BLaER1 treated with 17β-estradiol and CSF1 and Interleukin-3, amounts not matched to agents 10 nM and 100 nM (cell line): ENCODE data around the gene FAT3.

ENCODE experiments used
- H3K27ac ChIP-seq, 11 experiments: shearing (Covaris generic); formaldehyde crosslinking; 2 replicates each; pipeline ENCODE4 v1.8.1; 2022
- H3K27me3 ChIP-seq, 11 experiments: shearing (Covaris generic); formaldehyde crosslinking; 2 replicates each; pipeline ENCODE4 v1.8.1; 2022
- H3K36me3 ChIP-seq, 11 experiments: shearing (Covaris generic); formaldehyde crosslinking; 2 replicates each; pipeline ENCODE4 v1.8.1; 2022
- H3K4me1 ChIP-seq, 10 experiments: shearing (Covaris generic); formaldehyde crosslinking; 2 replicates each; pipeline ENCODE4 v1.8.1; 2022
- H3K4me2 ChIP-seq, 11 experiments: shearing (Covaris generic); formaldehyde crosslinking; 2 replicates each; pipeline ENCODE4 v1.8.1; 2022
- H3K4me3 ChIP-seq, 10 experiments: shearing (Covaris generic); formaldehyde crosslinking; 2 replicates each; pipeline ENCODE4 v1.8.1; 2022
- H3K9ac ChIP-seq, 11 experiments: shearing (Covaris generic); formaldehyde crosslinking; 2 replicates each; pipeline ENCODE4 v1.8.1; 2022
- H3K9me3 ChIP-seq, 11 experiments: shearing (Covaris generic); formaldehyde crosslinking; replicated peaks in 1 of 11; 2 replicates each; pipeline ENCODE4 v1.8.1; 2022
- H4K20me1 ChIP-seq, 11 experiments: shearing (Covaris generic); formaldehyde crosslinking; 2 replicates each; pipeline ENCODE4 v1.8.1; 2022
- Cebpa-rat ChIP-seq, 11 experiments: shearing (Covaris generic); IDR thresholded peaks; 2 replicates each; pipeline ENCODE4 v1.8.1; 2022

FAT3 gene

GRCh38 chr11:92226331-92227229, 2.0 kb downstream of the FAT3 start:
- H3K4me3 ChIP-seq, result no peak overlapping the region
- H3K4me1 ChIP-seq, result no peaks in the 10 kb centered on the region
- H3K27me3 ChIP-seq, result no peaks in the 10 kb centered on the region
- H3K9me3 ChIP-seq, result peaks cover 30 to 39% (median 31%) of the 10 kb centered on the region in 11 experiments
- no peak for TF ChIP-seq Cebpa-rat (IDR thresholded peaks at IDR 0.05)
- H4K20me1 ChIP-seq, result no peaks in the 10 kb centered on the region
- no peak overlapping the region for H3K27ac ChIP-seq
- H3K36me3 ChIP-seq, result no peaks in the 10 kb centered on the region
- no peak overlapping the region for H3K9ac ChIP-seq
- no peak overlapping the region for H3K4me2 ChIP-seq

- TF ChIP-seq Cebpa-rat (IDR thresholded peaks at IDR 0.05), result no peak
- H4K20me1 ChIP-seq, result no peaks in the 10 kb centered on the region
- no peak overlapping the region for H3K9ac ChIP-seq
- H3K27ac ChIP-seq, result no peak overlapping the region
- no peak overlapping the region for H3K4me3 ChIP-seq
- H3K4me1 ChIP-seq, result no peaks in the 10 kb centered on the region
- H3K9me3 ChIP-seq, result peaks cover 30 to 39% (median 31%) of the 10 kb centered on the region in 11 experiments
- H3K36me3 ChIP-seq, result no peaks in the 10 kb centered on the region
- no peaks in the 10 kb centered on the region for H3K27me3 ChIP-seq
- no peak overlapping the region for H3K4me2 ChIP-seq
Observed at GRCh38 chr11:92227230-92227814, 2.7 kb downstream of the FAT3 start.

- peaks cover 30 to 35% (median 31%) of the 10 kb centered on the region in 11 experiments for H3K9me3 ChIP-seq
- no peaks in the 10 kb centered on the region for H3K36me3 ChIP-seq
- no peak overlapping the region for H3K9ac ChIP-seq
- no peaks in the 10 kb centered on the region for H4K20me1 ChIP-seq
- no peak overlapping the region for H3K4me2 ChIP-seq
- no peak overlapping the region for H3K4me3 ChIP-seq
- H3K4me1 ChIP-seq, result no peaks in the 10 kb centered on the region
- H3K27me3 ChIP-seq, result no peaks in the 10 kb centered on the region
- no peak for TF ChIP-seq Cebpa-rat (IDR thresholded peaks at IDR 0.05)
- no peak overlapping the region for H3K27ac ChIP-seq
Observed at GRCh38 chr11:92227959-92228935, 3.6 kb downstream of the FAT3 start.

- no peaks in the 10 kb centered on the region for H4K20me1 ChIP-seq
- no peaks in the 10 kb centered on the region for H3K36me3 ChIP-seq
- no peak overlapping the region for H3K4me3 ChIP-seq
- no peak for TF ChIP-seq Cebpa-rat (IDR thresholded peaks at IDR 0.05)
- H3K27ac ChIP-seq, result no peak overlapping the region
- H3K9ac ChIP-seq, result no peak overlapping the region
- no peak overlapping the region for H3K4me2 ChIP-seq
- H3K4me1 ChIP-seq, result no peaks in the 10 kb centered on the region
- no peaks in the 10 kb centered on the region for H3K27me3 ChIP-seq
- no peaks in the 10 kb centered on the region for H3K9me3 ChIP-seq
Observed at GRCh38 chr11:92236856-92237255, 12.2 kb downstream of the FAT3 start.

- no peak overlapping the region for H3K4me3 ChIP-seq
- no peak overlapping the region for H3K27ac ChIP-seq
- no peak for TF ChIP-seq Cebpa-rat (IDR thresholded peaks at IDR 0.05)
- H3K4me1 ChIP-seq, result no peaks in the 10 kb centered on the region
- H3K9me3 ChIP-seq, result peaks cover 0 to 7% (median 0%) of the 10 kb centered on the region in 11 experiments; a peak in 1 of 22 replicates
- no peak overlapping the region for H3K9ac ChIP-seq
- no peaks in the 10 kb centered on the region for H3K36me3 ChIP-seq
- H3K4me2 ChIP-seq, result no peak overlapping the region
- H4K20me1 ChIP-seq, result no peaks in the 10 kb centered on the region
- H3K27me3 ChIP-seq, result no peaks in the 10 kb centered on the region
Observed at GRCh38 chr11:92240916-92241315, 16.3 kb downstream of the FAT3 start.

- H3K27me3 ChIP-seq, result no peaks in the 10 kb centered on the region
- H3K9ac ChIP-seq, result no peak overlapping the region
- no peak overlapping the region for H3K4me2 ChIP-seq
- H3K36me3 ChIP-seq, result no peaks in the 10 kb centered on the region
- no peak overlapping the region for H3K4me3 ChIP-seq
- no peak for TF ChIP-seq Cebpa-rat (IDR thresholded peaks at IDR 0.05)
- peaks cover 0 to 7% (median 0%) of the 10 kb centered on the region in 11 experiments; a peak in 1 of 22 replicates for H3K9me3 ChIP-seq
- no peak overlapping the region for H3K27ac ChIP-seq
- no peaks in the 10 kb centered on the region for H3K4me1 ChIP-seq
- H4K20me1 ChIP-seq, result no peaks in the 10 kb centered on the region
Observed at GRCh38 chr11:92245700-92246271, 21.2 kb downstream of the FAT3 start.

GRCh38 chr11:92246630-92247029, 22.0 kb downstream of the FAT3 start:
- Histone ChIP-seq H3K4me2 (no peak overlapping the region), H3K27me3 (no peaks in the 10 kb centered on the region), H3K27ac (no peak overlapping the region), H3K4me1 (no peaks in the 10 kb centered on the region), H4K20me1 (no peaks in the 10 kb centered on the region), H3K9ac (no peak overlapping the region), H3K9me3 (peaks cover 0 to 7% (median 0%) of the 10 kb centered on the region in 11 experiments; a peak in 1 of 22 replicates), H3K4me3 (no peak overlapping the region), H3K36me3 (no peaks in the 10 kb centered on the region)
- no peak for TF ChIP-seq Cebpa-rat (IDR thresholded peaks at IDR 0.05)

- H3K4me2 ChIP-seq, result no peak overlapping the region
- H3K27ac ChIP-seq, result no peak overlapping the region
- H4K20me1 ChIP-seq, result no peaks in the 10 kb centered on the region
- no peak for TF ChIP-seq Cebpa-rat (IDR thresholded peaks at IDR 0.05)
- H3K9ac ChIP-seq, result no peak overlapping the region
- peaks cover 0 to 7% (median 0%) of the 10 kb centered on the region in 10 experiments; a peak in 1 of 20 replicates for H3K4me1 ChIP-seq
- H3K9me3 ChIP-seq, result peaks cover 0 to 7% (median 0%) of the 10 kb centered on the region in 11 experiments; a peak in 1 of 22 replicates
- H3K4me3 ChIP-seq, result no peak overlapping the region
- no peaks in the 10 kb centered on the region for H3K36me3 ChIP-seq
- no peaks in the 10 kb centered on the region for H3K27me3 ChIP-seq
Observed at GRCh38 chr11:92249156-92249753, 24.6 kb downstream of the FAT3 start.
